Measurements from ENCODE around the gene CXCL3.

The CXCL3 gene

DNA sequence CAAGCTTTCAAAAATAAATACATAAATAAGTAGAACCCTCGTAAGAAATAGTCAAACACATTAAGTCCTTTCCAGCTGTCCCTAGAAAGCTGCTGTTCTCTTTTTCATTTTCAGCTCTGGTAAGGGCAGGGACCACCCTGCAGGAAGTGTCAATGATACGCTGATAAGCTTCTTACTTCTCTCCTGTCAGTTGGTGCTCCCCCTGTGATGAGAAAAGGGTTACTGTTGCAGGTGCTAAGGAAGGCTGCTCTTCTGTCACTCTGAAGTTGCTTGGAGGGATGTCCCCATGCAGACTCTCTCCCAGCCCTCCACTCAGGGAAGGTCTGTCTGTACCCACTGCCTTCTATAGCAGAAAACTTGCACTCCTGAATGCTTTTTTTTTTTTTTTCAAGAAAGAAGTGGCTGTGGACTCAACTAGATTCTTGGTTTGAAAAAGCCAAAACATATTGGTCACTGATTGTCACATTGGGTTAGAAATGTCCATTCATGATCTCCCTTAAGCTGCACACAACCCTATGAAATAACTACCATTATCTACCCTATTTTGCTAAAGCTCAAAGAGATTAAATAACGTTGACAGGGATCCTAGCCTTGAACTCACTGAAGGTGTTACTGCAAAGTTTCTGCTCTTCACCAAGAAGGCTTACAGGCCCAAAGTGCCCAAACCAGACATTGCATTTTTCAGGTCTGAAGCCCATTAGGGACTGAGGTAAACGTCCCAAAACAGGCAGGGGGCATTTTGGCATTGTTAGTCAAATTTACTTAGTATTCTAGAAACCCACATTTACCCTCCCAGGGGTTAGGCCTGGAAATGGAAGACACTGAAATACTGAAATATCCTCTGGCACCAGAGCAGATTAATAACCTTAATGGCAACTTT lies 1.2 kb downstream of the CXCL3 start:
- H3K4me3 ChIP-seq (ENCODE audit: low read depth, low read length): peak overlapping the region; percentile 87
- peaks cover 22% of the 10 kb centered on the region for H3K79me2 ChIP-seq (ENCODE audit: control insufficient read depth, insufficient read depth, low read length, unreplicated experiment)
- H3K4me1 ChIP-seq (ENCODE audit: control insufficient read depth, insufficient read depth, low read length, unreplicated experiment): peaks cover 42% of the 10 kb centered on the region
- H3K27ac ChIP-seq (ENCODE audit: low read depth, low read length): peak overlapping the region; percentile 94
- no peak overlapping the region for H2AFZ ChIP-seq (ENCODE audit: low read length, unreplicated experiment)
- H3K27me3 ChIP-seq (ENCODE audit: insufficient read depth, low read length): no peaks in the 10 kb centered on the region
- peaks cover 11% of the 10 kb centered on the region; the same call in 1 of the 2 replicates for H3K36me3 ChIP-seq (ENCODE audit: insufficient read depth, low read length)

DNA sequence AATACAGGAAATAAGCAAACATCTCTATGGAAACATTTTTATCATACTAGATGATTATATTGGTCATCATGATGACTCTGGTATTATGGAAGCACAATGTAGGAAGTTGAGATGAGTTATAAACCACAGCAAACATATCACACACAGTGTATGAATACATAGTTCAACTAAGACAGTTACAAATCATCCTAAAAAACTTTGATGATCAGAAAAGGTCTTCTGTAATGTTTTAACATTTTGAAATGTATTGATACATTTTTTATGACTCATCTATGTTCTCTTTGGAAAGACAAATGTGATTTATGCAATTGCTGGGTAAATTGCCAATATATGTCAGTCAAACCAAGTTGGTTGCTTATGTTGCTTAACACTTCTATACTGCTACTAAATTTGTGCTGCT lies 4.8 kb downstream of the CXCL3 start:
- Histone ChIP-seq H3K27ac (ENCODE audit: low read depth, low read length) (peak overlapping the region; percentile 94), H3K79me2 (ENCODE audit: control insufficient read depth, insufficient read depth, low read length, unreplicated experiment) (peaks cover 16% of the 10 kb centered on the region), H3K27me3 (ENCODE audit: insufficient read depth, low read length) (no peaks in the 10 kb centered on the region), H3K36me3 (ENCODE audit: insufficient read depth, low read length) (peaks cover 14% of the 10 kb centered on the region; the same call in 1 of the 2 replicates), H2AFZ (ENCODE audit: low read length, unreplicated experiment) (no peak overlapping the region), H3K4me3 (ENCODE audit: low read depth, low read length) (no peak overlapping the region), H3K4me1 (ENCODE audit: control insufficient read depth, insufficient read depth, low read length, unreplicated experiment) (peaks cover 45% of the 10 kb centered on the region)

- Histone ChIP-seq H2AFZ (ENCODE audit: low read length, unreplicated experiment) (no peak overlapping the region), H3K36me3 (ENCODE audit: insufficient read depth, low read length) (peaks cover 8% of the 10 kb centered on the region), H3K4me3 (ENCODE audit: low read depth, low read length) (no peak overlapping the region), H3K4me1 (ENCODE audit: control insufficient read depth, insufficient read depth, low read length, unreplicated experiment) (peaks cover 45% of the 10 kb centered on the region), H3K27me3 (ENCODE audit: insufficient read depth, low read length) (no peaks in the 10 kb centered on the region), H3K79me2 (ENCODE audit: control insufficient read depth, insufficient read depth, low read length, unreplicated experiment) (peaks cover 3% of the 10 kb centered on the region), H3K27ac (ENCODE audit: low read depth, low read length) (peak overlapping the region; percentile 94)
Measured at GRCh38 chr4:74032064-74032463, 6.4 kb downstream of the CXCL3 start.

DNA sequence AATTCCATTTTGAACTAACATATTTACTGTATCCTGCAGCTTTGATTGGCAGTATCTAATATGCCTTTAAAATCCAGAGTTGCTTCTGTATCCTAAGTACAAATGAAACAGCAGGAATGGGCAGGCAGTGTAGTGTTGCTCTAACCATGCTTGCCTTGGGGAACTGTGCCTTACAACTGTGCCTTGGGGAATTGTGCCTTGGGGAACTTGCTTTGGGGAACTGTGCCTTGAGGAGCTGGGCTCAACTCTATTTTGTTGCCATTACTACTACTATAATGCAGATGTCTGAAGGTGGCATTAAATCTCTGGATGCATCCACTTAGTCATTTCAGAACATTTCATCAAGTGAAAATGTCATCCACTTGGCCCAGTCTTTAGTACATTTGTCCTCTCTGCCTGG lies 6.9 kb downstream of the CXCL3 start:
- no peak overlapping the region for H3K4me3 ChIP-seq (ENCODE audit: low read depth, low read length)
- H3K4me1 ChIP-seq (ENCODE audit: control insufficient read depth, insufficient read depth, low read length, unreplicated experiment): peaks cover 45% of the 10 kb centered on the region
- H2AFZ ChIP-seq (ENCODE audit: low read length, unreplicated experiment): no peak overlapping the region
- H3K36me3 ChIP-seq (ENCODE audit: insufficient read depth, low read length): peaks cover 7% of the 10 kb centered on the region
- H3K79me2 ChIP-seq (ENCODE audit: control insufficient read depth, insufficient read depth, low read length, unreplicated experiment): no peaks in the 10 kb centered on the region
- peak overlapping the region; percentile 94 for H3K27ac ChIP-seq (ENCODE audit: low read depth, low read length)
- no peaks in the 10 kb centered on the region for H3K27me3 ChIP-seq (ENCODE audit: insufficient read depth, low read length)

DNA sequence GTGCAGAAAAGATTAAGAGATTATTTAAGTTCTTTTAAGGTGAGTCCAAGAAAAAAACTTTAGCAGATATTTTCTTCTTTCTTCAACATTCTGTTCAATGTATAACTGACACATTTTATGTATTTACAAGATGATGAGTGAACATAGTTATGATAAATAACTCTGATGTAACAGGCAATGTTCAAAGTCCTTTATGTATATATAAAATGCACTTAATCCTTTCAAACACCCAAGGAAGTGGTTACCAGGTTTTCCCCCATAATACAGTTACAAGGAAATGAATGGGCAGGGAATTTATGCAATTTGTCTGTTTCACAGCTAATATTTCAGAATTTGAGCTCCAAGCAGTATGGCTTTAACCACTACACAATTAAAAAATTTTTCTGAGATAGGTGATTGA lies 8.2 kb downstream of the CXCL3 start:
- H3K27me3 ChIP-seq (ENCODE audit: insufficient read depth, low read length): no peaks in the 10 kb centered on the region
- no peak overlapping the region for H3K4me3 ChIP-seq (ENCODE audit: low read depth, low read length)
- H3K4me1 ChIP-seq (ENCODE audit: control insufficient read depth, insufficient read depth, low read length, unreplicated experiment): peaks cover 45% of the 10 kb centered on the region
- H3K36me3 ChIP-seq (ENCODE audit: insufficient read depth, low read length): peaks cover 8% of the 10 kb centered on the region
- peak overlapping the region; percentile 4 for H2AFZ ChIP-seq (ENCODE audit: low read length, unreplicated experiment)
- no peak overlapping the region for H3K27ac ChIP-seq (ENCODE audit: low read depth, low read length)
- no peaks in the 10 kb centered on the region for H3K79me2 ChIP-seq (ENCODE audit: control insufficient read depth, insufficient read depth, low read length, unreplicated experiment)

DNA sequence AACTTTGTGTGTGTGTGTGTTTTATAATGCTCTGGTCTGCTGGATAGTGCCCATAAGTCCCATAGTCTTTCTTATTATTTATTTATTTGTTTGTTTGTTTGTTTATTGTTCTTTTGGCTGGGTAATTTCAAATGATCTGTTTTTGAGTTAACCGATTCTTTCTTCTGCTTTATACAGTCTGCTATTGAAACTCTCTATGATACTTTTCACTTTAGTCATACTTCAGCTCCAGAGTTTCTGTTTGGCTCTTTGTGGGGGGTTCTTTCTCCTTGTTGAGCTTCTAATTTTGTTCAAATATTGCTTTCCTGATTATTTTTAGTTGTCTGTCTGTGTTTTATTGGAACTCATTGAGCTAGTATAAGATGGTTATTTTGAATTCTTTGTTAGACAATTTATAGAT lies 10.0 kb downstream of the CXCL3 start:
- Histone ChIP-seq H3K36me3 (ENCODE audit: insufficient read depth, low read length) (peaks cover 10% of the 10 kb centered on the region), H3K27ac (ENCODE audit: low read depth, low read length) (no peak overlapping the region), H3K79me2 (ENCODE audit: control insufficient read depth, insufficient read depth, low read length, unreplicated experiment) (no peaks in the 10 kb centered on the region)

GRCh38 chr4:74023709-74024108 lies 14.8 kb downstream of the CXCL3 start:
- H3K4me3 ChIP-seq (ENCODE audit: low read depth, low read length): no peak overlapping the region
- H3K36me3 ChIP-seq (ENCODE audit: insufficient read depth, low read length): peaks cover 7% of the 10 kb centered on the region
- no peaks in the 10 kb centered on the region for H3K79me2 ChIP-seq (ENCODE audit: control insufficient read depth, insufficient read depth, low read length, unreplicated experiment)
- H2AFZ ChIP-seq (ENCODE audit: low read length, unreplicated experiment): no peak overlapping the region
- H3K27me3 ChIP-seq (ENCODE audit: insufficient read depth, low read length): no peaks in the 10 kb centered on the region
- no peaks in the 10 kb centered on the region for H3K4me1 ChIP-seq (ENCODE audit: control insufficient read depth, insufficient read depth, low read length, unreplicated experiment)
- H3K27ac ChIP-seq (ENCODE audit: low read depth, low read length): no peak overlapping the region

More for the DNA sequence above, 10.0 kb downstream of the CXCL3 start:
- no peak overlapping the region for H3K4me3 ChIP-seq (ENCODE audit: low read depth, low read length)
- peaks cover 33% of the 10 kb centered on the region for H3K4me1 ChIP-seq (ENCODE audit: control insufficient read depth, insufficient read depth, low read length, unreplicated experiment)
- no peak overlapping the region for H2AFZ ChIP-seq (ENCODE audit: low read length, unreplicated experiment)
- H3K27me3 ChIP-seq (ENCODE audit: insufficient read depth, low read length): no peaks in the 10 kb centered on the region

DNA sequence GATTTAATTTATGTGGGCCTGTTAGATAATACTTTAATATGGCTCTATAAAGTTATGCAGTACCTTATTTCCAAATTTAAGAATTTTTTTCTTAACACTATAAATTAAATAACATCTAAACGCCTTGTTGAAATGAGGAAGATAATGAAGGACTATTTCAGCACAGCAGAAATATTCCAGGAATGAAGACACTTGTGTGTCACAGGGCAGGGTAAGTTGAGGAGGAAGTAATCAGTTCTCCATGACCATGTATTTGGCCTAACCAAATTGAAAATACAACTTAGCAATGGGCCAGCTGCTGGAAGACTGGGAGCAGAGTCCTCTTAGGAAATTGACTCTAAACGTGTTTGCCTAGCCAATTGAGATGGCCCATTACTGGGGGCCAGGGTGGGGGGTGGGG lies 16.9 kb downstream of the CXCL3 start:
- no peaks in the 10 kb centered on the region for H3K27me3 ChIP-seq (ENCODE audit: insufficient read depth, low read length)
- H3K4me3 ChIP-seq (ENCODE audit: low read depth, low read length): no peak overlapping the region
- no peak overlapping the region for H2AFZ ChIP-seq (ENCODE audit: low read length, unreplicated experiment)
- H3K27ac ChIP-seq (ENCODE audit: low read depth, low read length): no peak overlapping the region
- no peaks in the 10 kb centered on the region for H3K4me1 ChIP-seq (ENCODE audit: control insufficient read depth, insufficient read depth, low read length, unreplicated experiment)
- no peaks in the 10 kb centered on the region for H3K79me2 ChIP-seq (ENCODE audit: control insufficient read depth, insufficient read depth, low read length, unreplicated experiment)
- 0 out of 2 replicates have a peak, but pooled peaks cover 4% of the 10 kb centered on the region for H3K36me3 ChIP-seq (ENCODE audit: insufficient read depth, low read length)

- no peak overlapping the region for H3K4me3 ChIP-seq (ENCODE audit: low read depth, low read length)
- no peak overlapping the region for H3K27ac ChIP-seq (ENCODE audit: low read depth, low read length)
- no peaks in the 10 kb centered on the region for H3K27me3 ChIP-seq (ENCODE audit: insufficient read depth, low read length)
- H3K36me3 ChIP-seq (ENCODE audit: insufficient read depth, low read length): no peaks in the 10 kb centered on the region
- H3K4me1 ChIP-seq (ENCODE audit: control insufficient read depth, insufficient read depth, low read length, unreplicated experiment): no peaks in the 10 kb centered on the region
- no peak overlapping the region for H2AFZ ChIP-seq (ENCODE audit: low read length, unreplicated experiment)
- no peaks in the 10 kb centered on the region for H3K79me2 ChIP-seq (ENCODE audit: control insufficient read depth, insufficient read depth, low read length, unreplicated experiment)
Measured at GRCh38 chr4:74018771-74019170, 19.7 kb downstream of the CXCL3 start.

- Histone ChIP-seq H3K4me3 (ENCODE audit: low read depth, low read length) (no peak overlapping the region), H2AFZ (ENCODE audit: low read length, unreplicated experiment) (no peak overlapping the region), H3K4me1 (ENCODE audit: control insufficient read depth, insufficient read depth, low read length, unreplicated experiment) (no peaks in the 10 kb centered on the region), H3K36me3 (ENCODE audit: insufficient read depth, low read length) (no peaks in the 10 kb centered on the region), H3K27me3 (ENCODE audit: insufficient read depth, low read length) (no peaks in the 10 kb centered on the region), H3K79me2 (ENCODE audit: control insufficient read depth, insufficient read depth, low read length, unreplicated experiment) (no peaks in the 10 kb centered on the region), H3K27ac (ENCODE audit: low read depth, low read length) (no peak overlapping the region)
Measured at GRCh38 chr4:74018116-74018515, 20.4 kb downstream of the CXCL3 start.

DNA sequence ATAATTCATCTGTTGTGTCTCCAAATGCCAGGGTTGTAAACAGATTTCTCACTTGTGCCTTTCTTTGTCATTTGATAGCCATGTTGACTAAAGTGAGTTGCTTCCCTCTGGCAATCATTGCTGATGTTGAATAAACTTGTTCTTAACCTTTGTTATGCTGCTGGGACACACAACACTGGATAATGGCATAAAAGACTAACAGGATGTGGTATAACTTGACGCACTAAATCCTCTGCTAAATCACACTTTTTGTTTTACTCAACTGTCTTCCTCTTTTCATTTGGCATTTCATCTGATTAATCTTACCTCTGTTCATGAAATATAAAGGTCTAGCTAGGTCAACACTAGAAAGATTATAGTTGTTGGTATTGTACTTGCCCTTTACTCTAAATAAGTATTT lies 22.4 kb downstream of the CXCL3 start:
- H3K27me3 ChIP-seq (ENCODE audit: insufficient read depth, low read length): no peaks in the 10 kb centered on the region
- H3K79me2 ChIP-seq (ENCODE audit: control insufficient read depth, insufficient read depth, low read length, unreplicated experiment): no peaks in the 10 kb centered on the region
- no peak overlapping the region for H3K4me3 ChIP-seq (ENCODE audit: low read depth, low read length)
- H3K4me1 ChIP-seq (ENCODE audit: control insufficient read depth, insufficient read depth, low read length, unreplicated experiment): no peaks in the 10 kb centered on the region
- H3K27ac ChIP-seq (ENCODE audit: low read depth, low read length): no peak overlapping the region
- H2AFZ ChIP-seq (ENCODE audit: low read length, unreplicated experiment): no peak overlapping the region
- H3K36me3 ChIP-seq (ENCODE audit: insufficient read depth, low read length): no peaks in the 10 kb centered on the region

Measured in ACC112 (cell line).